ENCODE results near the gene PDK1.

Gene PDK1

GRCh38 chr2:172596776-172597175 lies 40.9 kb downstream of the PDK1 start:
- DNase-seq, result no peak
- Histone ChIP-seq H3K36me3 (peaks cover 26% of the 10 kb centered on the region), H3K9me3 (ENCODE audit: severe bottlenecking) (no peaks in the 10 kb centered on the region)

DNA sequence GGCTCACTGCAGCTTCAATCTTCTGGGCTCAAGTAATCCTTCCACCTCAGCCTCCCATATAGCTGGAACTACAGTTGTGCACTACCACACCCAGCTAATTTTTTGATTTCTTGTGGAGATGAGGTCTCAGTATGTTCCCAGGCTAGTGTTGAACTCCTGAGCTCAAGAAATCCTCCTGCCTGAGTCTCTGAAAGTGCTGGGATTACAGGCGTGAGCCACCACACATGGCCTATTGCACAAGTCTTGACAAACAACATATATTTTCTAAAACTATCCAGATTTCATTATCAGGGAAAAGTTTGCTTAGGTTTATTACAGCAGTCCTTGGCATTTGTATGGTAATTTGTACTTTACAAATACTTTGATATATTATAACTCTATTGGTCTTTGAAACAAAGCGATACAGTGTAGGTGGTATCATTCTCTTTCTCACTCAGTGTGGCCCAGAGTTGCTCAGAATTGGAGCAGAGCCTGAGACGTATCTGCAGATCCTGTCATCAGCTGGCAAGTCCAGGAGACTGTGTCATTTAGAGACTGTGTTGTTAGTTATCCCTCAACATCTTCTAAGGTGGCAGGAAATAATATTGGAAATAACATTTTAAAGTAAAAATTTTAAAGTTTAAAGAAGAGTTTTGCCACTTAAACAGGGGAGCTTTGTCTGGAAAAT lies 41.4 kb downstream of the PDK1 start:
- Histone ChIP-seq H3K36me3 (peaks cover 26% of the 10 kb centered on the region), H3K4me3 (ENCODE audit: low read depth, low read length) (no peak overlapping the region), H3K27ac (no peak overlapping the region), H3K9me3 (ENCODE audit: severe bottlenecking) (no peaks in the 10 kb centered on the region), H3K27me3 (ENCODE audit: insufficient read depth, low read depth, severe bottlenecking) (no peaks in the 10 kb centered on the region)
- DNase-seq, result no peak
- TF ChIP-seq, protein P1, sequence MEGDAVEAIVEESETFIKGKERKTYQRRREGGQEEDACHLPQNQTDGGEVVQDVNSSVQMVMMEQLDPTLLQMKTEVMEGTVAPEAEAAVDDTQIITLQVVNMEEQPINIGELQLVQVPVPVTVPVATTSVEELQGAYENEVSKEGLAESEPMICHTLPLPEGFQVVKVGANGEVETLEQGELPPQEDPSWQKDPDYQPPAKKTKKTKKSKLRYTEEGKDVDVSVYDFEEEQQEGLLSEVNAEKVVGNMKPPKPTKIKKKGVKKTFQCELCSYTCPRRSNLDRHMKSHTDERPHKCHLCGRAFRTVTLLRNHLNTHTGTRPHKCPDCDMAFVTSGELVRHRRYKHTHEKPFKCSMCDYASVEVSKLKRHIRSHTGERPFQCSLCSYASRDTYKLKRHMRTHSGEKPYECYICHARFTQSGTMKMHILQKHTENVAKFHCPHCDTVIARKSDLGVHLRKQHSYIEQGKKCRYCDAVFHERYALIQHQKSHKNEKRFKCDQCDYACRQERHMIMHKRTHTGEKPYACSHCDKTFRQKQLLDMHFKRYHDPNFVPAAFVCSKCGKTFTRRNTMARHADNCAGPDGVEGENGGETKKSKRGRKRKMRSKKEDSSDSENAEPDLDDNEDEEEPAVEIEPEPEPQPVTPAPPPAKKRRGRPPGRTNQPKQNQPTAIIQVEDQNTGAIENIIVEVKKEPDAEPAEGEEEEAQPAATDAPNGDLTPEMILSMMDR (IDR thresholded peaks at IDR 0.05; ENCODE audit: low read depth, low read length), result no peak

More at GRCh38 chr2:172596776-172597175, 40.9 kb downstream of the PDK1 start:
- TF ChIP-seq, protein P1 (IDR thresholded peaks at IDR 0.05; ENCODE audit: low read depth, low read length), result no peak
- H3K4me3 ChIP-seq (ENCODE audit: low read depth, low read length), result no peak overlapping the region
- H3K27me3 ChIP-seq (ENCODE audit: insufficient read depth, low read depth, severe bottlenecking), result no peaks in the 10 kb centered on the region
- H3K27ac ChIP-seq, result no peak overlapping the region

GRCh38 chr2:172599947-172600346 lies 44.1 kb downstream of the PDK1 start:
- TF ChIP-seq, protein P1 (IDR thresholded peaks at IDR 0.05; ENCODE audit: low read depth, low read length), result no peak
- Histone ChIP-seq H3K9me3 (ENCODE audit: severe bottlenecking) (no peaks in the 10 kb centered on the region), H3K36me3 (peaks cover 20% of the 10 kb centered on the region), H3K27ac (no peak overlapping the region), H3K27me3 (ENCODE audit: insufficient read depth, low read depth, severe bottlenecking) (no peaks in the 10 kb centered on the region), H3K4me3 (ENCODE audit: low read depth, low read length) (no peak overlapping the region)
- no peak for DNase-seq

DNA sequence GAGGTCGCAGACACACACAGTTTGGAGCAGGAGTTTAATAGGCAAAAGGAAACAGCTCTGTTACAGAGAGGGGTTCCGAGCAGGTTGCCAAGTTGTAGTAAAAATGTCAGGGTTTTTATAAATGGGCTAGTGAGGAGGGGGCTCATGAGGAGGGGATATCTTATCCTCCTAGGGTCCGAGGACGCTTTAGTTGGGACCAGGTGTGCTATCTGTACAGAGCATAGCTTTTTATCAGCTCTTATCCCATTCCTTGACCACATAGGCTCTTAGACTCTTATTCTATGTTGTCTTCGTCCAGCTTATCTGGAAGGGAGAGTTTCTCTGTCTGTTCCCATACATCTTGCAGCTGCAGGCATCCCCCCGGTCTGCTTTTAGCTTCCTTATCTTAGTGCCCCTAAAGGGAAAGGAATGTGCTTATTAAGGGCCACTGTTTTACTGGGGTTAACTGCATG lies 44.7 kb downstream of the PDK1 start:
- no peak for DNase-seq
- Histone ChIP-seq H3K4me3 (ENCODE audit: low read depth, low read length) (no peak overlapping the region), H3K27me3 (ENCODE audit: insufficient read depth, low read depth, severe bottlenecking) (no peaks in the 10 kb centered on the region), H3K27ac (no peak overlapping the region), H3K36me3 (peaks cover 19% of the 10 kb centered on the region), H3K9me3 (ENCODE audit: severe bottlenecking) (no peaks in the 10 kb centered on the region)
- TF ChIP-seq, protein P1 (IDR thresholded peaks at IDR 0.05; ENCODE audit: low read depth, low read length), result no peak

- no peak for DNase-seq
- H3K9me3 ChIP-seq (ENCODE audit: severe bottlenecking), result no peaks in the 10 kb centered on the region
- TF ChIP-seq, protein P1 (IDR thresholded peaks at IDR 0.05; ENCODE audit: low read depth, low read length), result no peak
- no peak overlapping the region for H3K4me3 ChIP-seq (ENCODE audit: low read depth, low read length)
- no peaks in the 10 kb centered on the region for H3K27me3 ChIP-seq (ENCODE audit: insufficient read depth, low read depth, severe bottlenecking)
- H3K36me3 ChIP-seq, result no peaks in the 10 kb centered on the region
- H3K27ac ChIP-seq, result no peak overlapping the region
These were observed 50.4 kb downstream of the PDK1 start for GRCh38 chr2:172606285-172606684.
